Measurements from ENCODE around the gene CLCN6.

CLCN6 gene

DNA sequence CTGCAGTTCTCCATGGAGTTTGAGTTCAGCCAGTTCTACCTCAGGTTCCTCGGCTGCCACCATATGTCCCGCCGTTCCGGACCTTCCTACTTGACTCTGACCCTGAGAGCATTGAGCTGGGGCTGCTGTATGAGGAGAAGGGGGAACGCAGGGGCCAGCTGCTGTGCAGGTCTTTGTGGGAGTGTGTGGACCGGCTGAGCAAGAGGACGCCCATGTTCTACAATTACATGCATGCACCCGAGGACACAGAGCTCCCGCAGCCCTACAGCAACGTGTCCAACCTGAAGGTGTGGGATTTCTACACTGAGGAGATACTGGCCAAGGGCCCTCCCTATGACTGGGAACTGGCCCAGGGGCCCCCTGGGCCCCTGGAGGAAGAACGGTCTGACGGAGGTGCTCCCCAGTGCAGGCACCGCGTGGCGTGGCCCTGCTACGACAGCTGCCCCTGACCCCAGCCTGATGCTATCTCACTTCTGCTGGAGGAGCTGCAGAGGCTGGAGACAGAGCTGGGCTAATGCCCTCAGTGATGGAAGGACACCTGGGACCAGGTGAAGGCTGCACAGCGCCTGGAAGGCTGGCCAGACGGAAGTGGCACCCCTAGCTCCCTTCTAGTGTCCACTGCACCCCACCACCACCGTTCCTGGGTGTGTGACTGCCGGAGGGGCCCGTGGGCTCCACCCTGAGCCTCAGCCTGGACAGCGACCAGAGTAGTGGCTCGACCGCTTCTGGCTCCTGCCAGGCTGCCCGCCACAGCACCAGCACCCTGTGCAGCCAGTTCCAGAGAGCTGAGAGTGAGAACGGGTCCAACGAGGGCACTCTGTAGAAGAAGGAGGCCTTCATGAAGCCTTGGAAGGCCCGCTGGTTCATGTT is 73.6 kb downstream of the CLCN6 start:
- no peak for DNase-seq (ENCODE audit: low read depth)

DNA sequence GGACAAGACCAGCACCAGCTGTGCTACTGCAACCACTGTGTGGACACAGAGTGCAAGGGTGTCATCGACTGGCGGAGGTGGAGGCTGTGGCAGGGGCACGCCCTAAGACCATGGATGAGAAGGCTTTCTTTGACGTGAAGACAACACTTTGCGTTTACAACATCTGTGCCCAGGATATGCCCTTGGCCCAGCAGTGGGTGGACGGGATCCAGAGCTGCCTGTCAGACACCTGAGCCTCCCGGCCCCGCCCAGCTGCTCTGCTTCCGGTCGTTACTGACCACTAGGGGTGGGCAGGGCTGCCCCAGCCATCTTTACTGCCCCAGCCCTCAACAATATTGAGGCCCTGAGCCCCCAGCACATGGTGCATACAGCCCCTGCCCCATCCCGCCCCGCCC is 74.2 kb downstream of the CLCN6 start:
- no peak for DNase-seq (ENCODE audit: low read depth)

DNA sequence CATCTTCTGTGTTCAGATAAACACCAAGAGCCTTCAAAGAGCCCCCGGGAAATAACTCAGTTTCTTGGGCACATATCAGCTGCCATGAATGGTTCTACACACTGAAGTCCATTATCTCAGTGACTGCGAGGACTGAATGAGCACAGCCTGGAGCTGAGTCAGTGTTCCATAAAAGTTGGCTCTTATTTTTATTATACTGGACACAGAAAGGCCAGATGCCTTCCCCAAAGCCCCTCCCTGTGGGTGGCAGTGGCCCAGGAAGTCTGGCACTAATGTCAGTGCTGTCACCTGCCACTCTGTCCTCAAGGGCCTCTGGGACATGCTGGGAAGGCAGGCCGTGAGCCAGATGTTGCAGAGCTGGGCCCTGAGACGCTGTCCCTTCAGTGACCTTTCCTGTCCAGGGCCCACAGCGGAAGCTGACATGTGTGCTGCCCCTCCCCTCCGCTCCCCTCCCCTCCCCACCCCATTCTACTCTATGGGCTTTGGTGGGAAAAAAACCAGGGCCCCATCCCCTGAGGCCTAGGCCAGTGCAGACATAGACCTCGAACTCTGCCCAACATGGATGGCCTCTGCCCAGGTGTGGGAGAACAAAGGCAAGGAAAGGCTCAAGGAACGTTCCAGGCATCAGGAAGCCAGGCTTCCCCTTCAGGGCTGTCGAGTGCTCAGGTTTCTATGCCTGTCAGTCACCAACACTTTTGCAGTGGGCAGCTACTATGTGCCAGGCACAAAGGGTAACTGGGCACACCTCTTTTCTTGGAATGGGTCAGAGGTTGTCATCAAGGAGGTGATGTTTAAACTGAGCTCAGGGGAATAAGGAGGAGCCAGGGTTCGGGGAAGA is 75.1 kb downstream of the CLCN6 start:
- no peak for DNase-seq (ENCODE audit: low read depth)

DNA sequence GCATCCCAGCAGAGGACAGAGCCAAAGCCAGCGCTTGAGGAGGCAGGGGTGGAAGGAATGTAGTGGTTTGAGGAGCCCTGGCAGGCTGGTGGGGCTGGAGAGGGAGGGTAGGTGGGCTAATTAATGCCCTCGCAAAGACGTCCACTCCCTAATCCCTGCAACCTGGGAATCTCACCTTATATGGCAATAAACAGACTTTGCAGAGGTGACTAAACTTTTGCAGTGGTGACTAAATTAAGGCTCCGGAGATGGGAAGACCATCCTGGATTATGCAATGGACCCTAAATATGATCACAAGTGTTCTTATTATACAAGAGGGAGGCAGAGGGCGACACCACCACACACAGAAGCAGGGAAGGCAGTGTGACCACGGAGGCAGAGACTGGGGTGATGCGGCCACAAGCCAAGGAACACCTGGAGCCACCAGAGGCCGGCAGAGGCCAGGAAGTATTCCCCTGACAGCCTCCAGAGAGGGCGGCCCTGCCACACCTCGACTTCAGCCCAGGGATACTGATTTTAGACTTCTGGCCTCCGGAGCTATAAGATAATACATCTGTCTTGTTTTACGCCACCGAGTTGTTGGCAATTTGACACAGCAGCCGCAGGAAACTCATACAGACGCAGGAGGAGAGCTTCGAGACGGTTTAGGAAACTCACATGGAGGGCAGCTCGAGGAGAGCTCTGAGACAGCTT is 75.9 kb downstream of the CLCN6 start:
- DNase-seq (ENCODE audit: low read depth), result no peak

DNA sequence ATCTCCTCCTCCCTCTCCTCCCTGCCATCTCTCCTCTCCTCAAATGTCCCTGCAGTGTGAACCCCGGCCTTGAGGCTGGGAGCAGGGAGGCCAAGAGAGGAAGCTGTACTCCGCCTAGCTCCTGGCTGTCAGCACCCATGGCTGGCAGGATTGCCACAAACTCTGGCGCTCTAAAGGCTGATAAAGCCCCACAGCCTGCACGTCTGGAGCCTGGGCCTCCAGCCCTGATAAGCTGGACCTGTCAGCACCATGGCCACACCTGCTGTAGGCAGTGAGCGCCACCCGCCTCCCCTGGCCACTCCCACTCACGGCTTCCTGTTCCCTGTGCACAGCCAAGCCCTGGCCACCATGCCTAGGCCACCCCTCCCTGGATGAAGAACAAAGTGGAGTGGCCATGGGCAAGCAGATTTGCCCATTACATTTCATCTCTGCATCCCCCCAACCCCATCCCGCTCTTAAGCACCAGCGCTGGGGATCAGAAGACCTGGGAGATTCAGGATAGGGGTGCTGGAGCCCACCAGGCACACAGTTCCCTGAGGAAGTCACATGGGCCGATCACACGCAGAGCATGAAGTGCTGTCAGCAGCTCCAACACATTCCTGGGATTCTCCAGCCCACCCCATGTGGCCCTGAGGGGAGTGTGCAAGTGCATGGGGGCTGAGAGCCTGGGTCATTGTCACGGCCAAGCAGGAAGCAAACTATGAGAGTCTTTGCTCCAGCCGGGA is 77.0 kb downstream of the CLCN6 start:
- no peak for DNase-seq (ENCODE audit: low read depth)

DNA sequence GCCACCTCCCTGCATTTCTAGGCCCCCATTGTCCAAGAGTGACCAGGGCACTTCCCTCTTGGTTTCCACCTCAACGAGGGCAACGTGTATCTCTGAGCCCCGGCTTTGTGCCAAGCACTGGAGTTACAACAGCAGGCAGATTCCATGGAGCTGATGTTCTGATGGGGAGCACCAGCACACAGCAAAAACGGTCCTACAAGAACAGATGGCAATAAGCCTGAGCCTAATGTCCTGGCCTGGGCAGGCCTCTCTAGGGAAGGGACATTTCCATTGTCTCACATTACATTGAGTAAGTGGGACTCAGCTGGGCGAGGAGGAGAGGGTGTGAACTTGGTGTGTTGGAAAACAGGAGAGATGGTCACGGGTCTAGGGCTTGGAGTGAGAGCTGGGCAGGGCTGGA is 79.9 kb downstream of the CLCN6 start:
- DNase-seq (ENCODE audit: low read depth), result no peak

DNA sequence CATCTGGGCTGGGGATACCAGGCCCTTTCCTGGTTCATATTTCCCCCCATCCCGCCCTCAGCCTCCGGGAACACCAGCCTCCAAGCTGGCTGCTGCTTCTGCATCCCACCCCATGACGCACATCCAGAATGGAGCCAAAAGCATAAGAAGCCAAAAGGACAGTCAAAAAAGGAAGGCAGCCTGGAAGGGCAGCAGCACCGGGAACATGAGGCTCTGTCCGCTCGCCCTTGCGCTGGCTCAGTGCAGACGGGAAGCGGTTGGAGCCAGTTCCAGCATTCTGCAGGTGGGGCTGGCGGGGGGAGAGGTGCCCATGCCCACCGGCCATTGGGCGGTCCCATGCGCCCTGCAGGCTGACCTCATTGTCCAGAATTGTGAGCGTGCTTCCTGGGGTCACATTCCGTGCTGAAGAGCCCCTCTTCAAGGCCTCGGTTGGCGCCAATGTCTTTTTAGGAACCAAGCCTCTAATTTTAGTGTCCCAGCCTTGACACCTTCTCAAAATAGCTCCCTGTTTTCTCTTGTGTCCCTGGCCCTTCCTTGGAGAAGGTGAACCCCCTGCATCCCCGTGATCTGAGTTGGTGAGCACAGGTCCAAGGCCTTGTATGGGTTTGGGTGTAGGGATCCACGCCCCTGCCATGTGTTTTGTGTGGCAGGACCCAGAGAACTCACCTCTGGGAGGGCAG is 81.1 kb downstream of the CLCN6 start:
- no peak for DNase-seq (ENCODE audit: low read depth)

DNA sequence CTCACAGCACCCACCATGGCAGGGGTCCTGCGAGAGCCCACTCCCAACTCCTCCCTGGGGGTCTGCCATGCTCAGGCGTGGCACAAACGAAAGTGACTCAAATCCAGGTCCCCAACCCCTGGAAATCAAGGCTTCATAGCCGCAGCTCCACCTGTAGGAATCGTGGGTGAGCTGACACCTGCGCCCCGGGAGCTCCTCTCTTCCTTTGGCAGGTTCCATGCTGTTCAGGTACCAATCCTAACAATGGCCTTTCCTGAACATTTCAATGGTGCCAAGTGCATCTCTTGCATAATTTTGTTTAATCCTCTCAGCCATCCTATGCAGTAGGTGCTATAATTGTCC is 81.6 kb downstream of the CLCN6 start:
- no peak for DNase-seq (ENCODE audit: low read depth)

DNA sequence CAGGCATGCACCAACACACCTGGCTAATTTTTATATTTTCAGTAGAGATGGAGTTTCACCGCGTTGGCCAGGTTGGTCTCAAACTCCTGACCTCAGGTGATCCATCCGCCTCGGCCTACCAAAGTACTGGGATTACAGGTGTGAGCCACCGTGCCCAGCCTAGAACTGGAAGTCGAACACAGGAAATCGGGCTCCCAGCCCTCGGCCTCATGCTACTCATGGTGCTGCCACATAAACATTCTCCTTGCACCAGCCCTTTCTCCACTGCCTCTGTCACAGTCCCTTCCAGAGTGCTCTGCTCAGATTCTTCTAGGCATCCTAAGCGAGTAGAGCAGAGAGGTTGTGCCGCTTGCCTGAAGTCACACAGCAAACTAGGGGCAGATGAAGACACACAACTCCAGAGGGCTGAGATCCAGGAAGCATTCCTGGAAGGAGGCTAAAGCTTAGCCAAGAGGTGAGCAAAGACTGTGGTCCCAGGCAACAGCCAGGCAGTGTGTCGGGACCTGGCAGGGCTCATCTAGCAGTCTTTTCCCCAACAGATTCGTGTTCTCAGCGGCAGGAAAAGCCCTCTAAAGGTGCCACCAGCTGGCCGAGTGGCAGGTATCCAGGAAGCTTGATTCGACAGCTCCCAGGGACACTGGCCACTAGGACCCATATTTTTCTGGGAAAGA is 82.3 kb downstream of the CLCN6 start:
- DNase-seq (ENCODE audit: low read depth), result no peak

DNA sequence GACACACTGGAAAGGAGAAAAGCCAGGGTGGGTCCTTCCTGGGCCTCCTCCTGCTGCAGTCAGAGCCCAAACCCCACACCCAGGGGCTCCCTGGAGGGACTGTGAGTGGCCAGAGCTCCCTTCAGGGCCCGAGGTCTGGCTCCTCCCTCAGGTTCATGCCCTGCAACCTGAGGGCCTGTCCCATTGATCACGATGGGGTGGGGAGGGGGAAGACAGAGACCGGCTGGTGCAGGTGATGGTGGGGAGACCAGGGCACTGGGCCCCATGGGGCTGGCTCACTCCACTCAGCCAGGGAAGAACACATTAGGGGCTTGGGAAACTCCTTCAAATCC is 82.9 kb downstream of the CLCN6 start:
- no peak for DNase-seq (ENCODE audit: low read depth)

DNA sequence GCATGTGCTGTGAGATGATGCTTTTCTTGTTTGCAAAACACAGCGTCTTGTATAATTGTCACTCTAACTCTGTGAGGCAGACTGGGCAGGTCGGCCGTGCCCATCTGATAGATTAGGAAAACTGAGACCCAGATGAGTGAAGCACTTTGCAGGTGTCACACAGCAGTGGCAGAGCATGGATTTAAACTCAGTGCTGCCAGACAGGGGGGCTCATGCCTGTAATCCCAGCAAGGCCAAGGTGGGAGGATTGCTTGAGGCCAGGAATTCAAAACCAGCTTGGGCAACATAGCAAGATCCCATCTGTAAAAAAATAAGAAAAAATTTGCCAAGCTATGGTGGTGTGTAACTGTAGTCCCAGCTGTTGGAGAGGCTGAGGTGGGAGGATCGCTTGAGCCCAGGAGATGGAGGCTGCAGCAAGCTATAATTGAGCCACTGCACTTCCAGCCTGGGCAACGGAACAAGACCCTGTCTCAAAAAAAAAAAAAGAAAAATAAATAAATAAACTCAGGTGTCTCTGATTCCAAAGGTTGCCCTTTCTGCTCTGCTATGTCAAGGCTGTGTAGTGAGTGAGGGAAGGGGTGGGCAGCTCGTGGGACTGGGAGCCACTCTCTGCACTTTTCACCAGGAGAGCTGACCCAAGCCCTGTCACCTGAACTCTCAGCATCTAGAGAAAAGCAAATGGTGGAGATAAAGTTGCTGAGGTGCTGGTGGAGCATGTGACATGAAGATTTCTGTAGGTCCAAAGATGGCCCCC is 85.6 kb downstream of the CLCN6 start:
- DNase-seq (ENCODE audit: low read depth), result no peak

Data from stromal cell of bone marrow (primary cell).